ENCODE data around the gene SPTLC2.

DNA sequence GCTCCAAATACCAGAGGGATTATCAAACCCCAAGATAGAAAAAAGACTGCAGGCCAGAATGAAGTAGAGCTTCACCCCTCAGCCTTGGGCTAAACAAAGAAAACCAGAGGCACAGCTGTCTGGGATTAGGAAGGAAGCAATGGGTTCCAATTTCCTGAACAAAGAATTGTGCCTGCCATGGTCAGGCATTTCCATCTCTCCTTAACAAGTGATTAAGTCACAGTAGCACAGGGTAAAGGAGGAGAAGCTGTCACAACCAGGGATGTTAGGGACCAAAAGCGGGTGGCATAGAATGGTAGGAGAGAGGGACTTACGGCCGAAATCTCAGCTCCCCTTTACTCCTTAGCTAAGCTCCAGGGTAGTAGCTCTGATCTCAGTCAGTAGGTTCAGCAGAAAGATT is 33.9 kb downstream of the SPTLC2 start:
- TF ChIP-seq, protein P1, sequence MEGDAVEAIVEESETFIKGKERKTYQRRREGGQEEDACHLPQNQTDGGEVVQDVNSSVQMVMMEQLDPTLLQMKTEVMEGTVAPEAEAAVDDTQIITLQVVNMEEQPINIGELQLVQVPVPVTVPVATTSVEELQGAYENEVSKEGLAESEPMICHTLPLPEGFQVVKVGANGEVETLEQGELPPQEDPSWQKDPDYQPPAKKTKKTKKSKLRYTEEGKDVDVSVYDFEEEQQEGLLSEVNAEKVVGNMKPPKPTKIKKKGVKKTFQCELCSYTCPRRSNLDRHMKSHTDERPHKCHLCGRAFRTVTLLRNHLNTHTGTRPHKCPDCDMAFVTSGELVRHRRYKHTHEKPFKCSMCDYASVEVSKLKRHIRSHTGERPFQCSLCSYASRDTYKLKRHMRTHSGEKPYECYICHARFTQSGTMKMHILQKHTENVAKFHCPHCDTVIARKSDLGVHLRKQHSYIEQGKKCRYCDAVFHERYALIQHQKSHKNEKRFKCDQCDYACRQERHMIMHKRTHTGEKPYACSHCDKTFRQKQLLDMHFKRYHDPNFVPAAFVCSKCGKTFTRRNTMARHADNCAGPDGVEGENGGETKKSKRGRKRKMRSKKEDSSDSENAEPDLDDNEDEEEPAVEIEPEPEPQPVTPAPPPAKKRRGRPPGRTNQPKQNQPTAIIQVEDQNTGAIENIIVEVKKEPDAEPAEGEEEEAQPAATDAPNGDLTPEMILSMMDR (IDR thresholded peaks at IDR 0.05) = no peak
- no peak for TF ChIP-seq POLR2A (IDR thresholded peaks at IDR 0.05)

Data from ovary (tissue), 3 donors.